ENCODE measurements around the gene TLE4.

TLE4 gene

GRCh38 chr9:79609468-79610018 lies 37.8 kb downstream of the TLE4 start:
- Histone ChIP-seq H3K36me3 (ENCODE audit: control insufficient read depth in 4 of 4, insufficient read depth in 4 of 4, low read length in 3 of 4) (peaks cover 0 to 1% (median 0%) of the 10 kb centered on the region in 4 experiments), H3K9me3 (ENCODE audit: control extremely low read depth in 1 of 5, control insufficient read depth in 4 of 5, insufficient read depth in 2 of 5, low read depth in 1 of 5, low read length in 4 of 5) (peaks cover 0 to 4% (median 0%) of the 10 kb centered on the region in 5 experiments), H3K27me3 (replicated peaks in 2 of 5; ENCODE audit: control insufficient read depth in 4 of 5, insufficient read depth in 5 of 5, low read length in 4 of 5) (no peaks in the 10 kb centered on the region), H3K4me1 (ENCODE audit: control extremely low read depth in 1 of 4, control insufficient read depth in 4 of 4, insufficient read depth in 4 of 4, low read length in 3 of 4) (peaks cover 10 to 65% (median 26%) of the 10 kb centered on the region in 4 experiments), H3K4me3 (ENCODE audit: control insufficient read depth in 1 of 7, extremely low read depth in 1 of 7, insufficient read depth in 4 of 7, low read depth in 2 of 7, low read length in 6 of 7) (no peak overlapping the region), H3K27ac (ENCODE audit: insufficient read depth in 1 of 2, low read depth in 1 of 2, low read length in 2 of 2, poor library complexity in 1 of 2, severe bottlenecking in 2 of 2) (no peak overlapping the region)
- ChIA-PET POLR2A (interaction anchor here (1.0 kb wide), 1 partner anchor 15 kb away, joined by 3 read pairs; no protein-coding TSS in a partner anchor), CTCF (interaction anchor here (2.3 to 3.0 kb wide), 2 partner anchors 10 to 14 kb away, joined by 8 read pairs; no protein-coding TSS in a partner anchor)
- WGBS (ENCODE audit: insufficient coverage): 100% methylated on average over 1 of the region's 1 CpG
- no peak for DNase-seq

- ChIA-PET POLR2A (interaction anchor here (1.0 kb wide), 1 partner anchor 14 kb away, joined by 3 read pairs; no protein-coding TSS in a partner anchor), CTCF (interaction anchor here (1.1 to 3.0 kb wide), 3 partner anchors 11 to 23 kb away, joined by 3 to 8 read pairs (median 8); no protein-coding TSS in a partner anchor)
- peaks cover 0 to 2% (median under 1%) of the 10 kb centered on the region in 4 experiments for H3K36me3 ChIP-seq (ENCODE audit: control insufficient read depth in 4 of 4, insufficient read depth in 4 of 4, low read length in 3 of 4)
- H3K4me1 ChIP-seq (ENCODE audit: control extremely low read depth in 1 of 4, control insufficient read depth in 4 of 4, insufficient read depth in 4 of 4, low read length in 3 of 4): peaks cover 10 to 61% (median 25%) of the 10 kb centered on the region in 4 experiments
- H3K4me3 ChIP-seq (ENCODE audit: control insufficient read depth in 1 of 7, extremely low read depth in 1 of 7, insufficient read depth in 4 of 7, low read depth in 2 of 7, low read length in 6 of 7): no peak overlapping the region
- no peaks in the 10 kb centered on the region for H3K27me3 ChIP-seq (replicated peaks in 2 of 5; ENCODE audit: control insufficient read depth in 4 of 5, insufficient read depth in 5 of 5, low read length in 4 of 5)
- H3K9me3 ChIP-seq (ENCODE audit: control extremely low read depth in 1 of 5, control insufficient read depth in 4 of 5, insufficient read depth in 2 of 5, low read depth in 1 of 5, low read length in 4 of 5): peaks cover 0 to 4% (median 0%) of the 10 kb centered on the region in 5 experiments
- H3K27ac ChIP-seq (ENCODE audit: insufficient read depth in 1 of 2, low read depth in 1 of 2, low read length in 2 of 2, poor library complexity in 1 of 2, severe bottlenecking in 2 of 2): no peak overlapping the region
- DNase-seq: no peak
- WGBS (ENCODE audit: insufficient coverage): 97% methylated on average over 4 of the region's 5 CpGs
Measured at GRCh38 chr9:79610019-79610631, 38.4 kb downstream of the TLE4 start.

- H3K4me1 ChIP-seq (ENCODE audit: control extremely low read depth in 1 of 4, control insufficient read depth in 4 of 4, insufficient read depth in 4 of 4, low read length in 3 of 4): peaks cover 10 to 54% (median 25%) of the 10 kb centered on the region in 4 experiments
- POLR2A ChIA-PET: interaction anchor here (0.6 kb wide), 1 partner anchor 13 kb away, joined by 3 read pairs; no protein-coding TSS in a partner anchor
- H3K4me3 ChIP-seq (ENCODE audit: control insufficient read depth in 1 of 7, extremely low read depth in 1 of 7, insufficient read depth in 4 of 7, low read depth in 2 of 7, low read length in 6 of 7): peak overlapping the region in 2 of 7 experiments; percentile 21 to 26
- CTCF ChIA-PET: interaction anchor here (1.1 to 3.0 kb wide), 3 partner anchors 12 to 24 kb away, joined by 3 to 8 read pairs (median 8); no protein-coding TSS in a partner anchor
- no peaks in the 10 kb centered on the region for H3K27me3 ChIP-seq (replicated peaks in 2 of 5; ENCODE audit: control insufficient read depth in 4 of 5, insufficient read depth in 5 of 5, low read length in 4 of 5)
- WGBS (ENCODE audit: insufficient coverage): 69% methylated on average over 2 of the region's 4 CpGs
- peak; percentile 85 to 97 (median 94) for DNase-seq
- peak overlapping the region in 1 of 2 experiments; percentile 51 for H3K27ac ChIP-seq (ENCODE audit: insufficient read depth in 1 of 2, low read depth in 1 of 2, low read length in 2 of 2, poor library complexity in 1 of 2, severe bottlenecking in 2 of 2)
- peaks cover 0 to 4% (median 0%) of the 10 kb centered on the region in 5 experiments for H3K9me3 ChIP-seq (ENCODE audit: control extremely low read depth in 1 of 5, control insufficient read depth in 4 of 5, insufficient read depth in 2 of 5, low read depth in 1 of 5, low read length in 4 of 5)
- H3K36me3 ChIP-seq (ENCODE audit: control insufficient read depth in 4 of 4, insufficient read depth in 4 of 4, low read length in 3 of 4): peaks cover 0 to 2% (median under 1%) of the 10 kb centered on the region in 4 experiments
Measured at GRCh38 chr9:79610791-79611614, 39.2 kb downstream of the TLE4 start.

GRCh38 chr9:79613145-79613544 lies 41.4 kb downstream of the TLE4 start:
- peaks cover 0 to 4% (median 1%) of the 10 kb centered on the region in 4 experiments for H3K36me3 ChIP-seq (ENCODE audit: control insufficient read depth in 4 of 4, insufficient read depth in 4 of 4, low read length in 3 of 4)
- 84% methylated on average over 2 of the region's 3 CpGs for WGBS (ENCODE audit: insufficient coverage)
- H3K9me3 ChIP-seq (ENCODE audit: control extremely low read depth in 1 of 5, control insufficient read depth in 4 of 5, insufficient read depth in 2 of 5, low read depth in 1 of 5, low read length in 4 of 5): no peaks in the 10 kb centered on the region
- H3K27me3 ChIP-seq (replicated peaks in 2 of 5; ENCODE audit: control insufficient read depth in 4 of 5, insufficient read depth in 5 of 5, low read length in 4 of 5): no peaks in the 10 kb centered on the region
- no peak overlapping the region for H3K27ac ChIP-seq (ENCODE audit: insufficient read depth in 1 of 2, low read depth in 1 of 2, low read length in 2 of 2, poor library complexity in 1 of 2, severe bottlenecking in 2 of 2)
- peaks cover 10 to 54% (median 25%) of the 10 kb centered on the region in 4 experiments for H3K4me1 ChIP-seq (ENCODE audit: control extremely low read depth in 1 of 4, control insufficient read depth in 4 of 4, insufficient read depth in 4 of 4, low read length in 3 of 4)
- ChIA-PET CTCF (interaction anchor here (2.0 kb wide), 1 partner anchor 11 kb away, joined by 7 read pairs; no protein-coding TSS in a partner anchor), POLR2A (no interaction called here)
- peak in 2 of 3 donors; percentile 24 to 37 for DNase-seq
- no peak overlapping the region for H3K4me3 ChIP-seq (ENCODE audit: control insufficient read depth in 1 of 7, extremely low read depth in 1 of 7, insufficient read depth in 4 of 7, low read depth in 2 of 7, low read length in 6 of 7)

- Histone ChIP-seq H3K4me3 (ENCODE audit: control insufficient read depth in 1 of 7, extremely low read depth in 1 of 7, insufficient read depth in 4 of 7, low read depth in 2 of 7, low read length in 6 of 7) (no peak overlapping the region), H3K27me3 (replicated peaks in 2 of 5; ENCODE audit: control insufficient read depth in 4 of 5, insufficient read depth in 5 of 5, low read length in 4 of 5) (no peaks in the 10 kb centered on the region), H3K9me3 (ENCODE audit: control extremely low read depth in 1 of 5, control insufficient read depth in 4 of 5, insufficient read depth in 2 of 5, low read depth in 1 of 5, low read length in 4 of 5) (no peaks in the 10 kb centered on the region), H3K36me3 (ENCODE audit: control insufficient read depth in 4 of 4, insufficient read depth in 4 of 4, low read length in 3 of 4) (peaks cover 0 to 5% (median 2%) of the 10 kb centered on the region in 4 experiments), H3K27ac (ENCODE audit: insufficient read depth in 1 of 2, low read depth in 1 of 2, low read length in 2 of 2, poor library complexity in 1 of 2, severe bottlenecking in 2 of 2) (no peak overlapping the region), H3K4me1 (ENCODE audit: control extremely low read depth in 1 of 4, control insufficient read depth in 4 of 4, insufficient read depth in 4 of 4, low read length in 3 of 4) (peaks cover 10 to 45% (median 24%) of the 10 kb centered on the region in 4 experiments)
- CTCF ChIA-PET: interaction anchor here (1.3 to 1.4 kb wide), 2 partner anchors 11 to 72 kb away, joined by 3 to 6 read pairs; no protein-coding TSS in a partner anchor
- 100% methylated on average over 2 of the region's 5 CpGs for WGBS (ENCODE audit: insufficient coverage)
- POLR2A ChIA-PET: no interaction called here
- DNase-seq: no peak
Measured at GRCh38 chr9:79615038-79615437, 43.3 kb downstream of the TLE4 start.

- no peak overlapping the region for H3K27ac ChIP-seq (ENCODE audit: insufficient read depth in 1 of 2, low read depth in 1 of 2, low read length in 2 of 2, poor library complexity in 1 of 2, severe bottlenecking in 2 of 2)
- H3K9me3 ChIP-seq (ENCODE audit: control extremely low read depth in 1 of 5, control insufficient read depth in 4 of 5, insufficient read depth in 2 of 5, low read depth in 1 of 5, low read length in 4 of 5): no peaks in the 10 kb centered on the region
- H3K27me3 ChIP-seq (replicated peaks in 2 of 5; ENCODE audit: control insufficient read depth in 4 of 5, insufficient read depth in 5 of 5, low read length in 4 of 5): no peaks in the 10 kb centered on the region
- DNase-seq: no peak
- H3K4me1 ChIP-seq (ENCODE audit: control extremely low read depth in 1 of 4, control insufficient read depth in 4 of 4, insufficient read depth in 4 of 4, low read length in 3 of 4): peaks cover 6 to 35% (median 18%) of the 10 kb centered on the region in 4 experiments
- 69% methylated on average over 3 of the region's 4 CpGs for WGBS (ENCODE audit: insufficient coverage)
- H3K36me3 ChIP-seq (ENCODE audit: control insufficient read depth in 4 of 4, insufficient read depth in 4 of 4, low read length in 3 of 4): peaks cover 0 to 5% (median 2%) of the 10 kb centered on the region in 4 experiments
- H3K4me3 ChIP-seq (ENCODE audit: control insufficient read depth in 1 of 7, extremely low read depth in 1 of 7, insufficient read depth in 4 of 7, low read depth in 2 of 7, low read length in 6 of 7): no peak overlapping the region
- ChIA-PET POLR2A (no interaction called here), CTCF (interaction anchor here (0.9 to 1.1 kb wide), 4 partner anchors 11 to 53 kb away, joined by 3 to 4 read pairs (median 4); no protein-coding TSS in a partner anchor)
Measured at GRCh38 chr9:79616013-79616412, 44.2 kb downstream of the TLE4 start.
